Adrenal gland (tissue), 5 donors: ENCODE measurements around the gene DAB2IP.

ENCODE experiments used
- CTCF ChIP-seq, 6 experiments: fragments of 450-650 bp in 4 of 6; fragments of 200-600 bp in 2 of 6; sonication (generic) in 1 of 6; IDR thresholded peaks; 1 replicate in 5 of 6; 2 replicates in 1 of 6; pipeline versions ENCODE4 v1.5.1 to v1.8.0; 2016 to 2021; ENCODE audit warnings: antibody characterized with exemption in 6 of 6, mild to moderate bottlenecking in 2 of 6, moderate library complexity in 1 of 6
- POLR2A ChIP-seq, 2 donors: fragments of 450-650 bp; IDR thresholded peaks; one replicate each; pipeline ENCODE4 v1.6.1; 2017; ENCODE audit warnings: antibody characterized with exemption in 2 of 2, mild to moderate bottlenecking in 2 of 2, moderate library complexity in 1 of 2
- donor health status: DM: no; HTN: no; CAD: no.

GRCh38 chr9:121731090-121731489, 79.7 kb downstream of the DAB2IP start:
- TF ChIP-seq CTCF (IDR thresholded peaks at IDR 0.05) (no peak), POLR2A (IDR thresholded peaks at IDR 0.05) (no peak)
